Loucy (cell line): ENCODE measurements around the gene SGIP1.

Experiments used
- H2AFZ ChIP-seq: fragments of 200-600 bp; sonication (generic); 2 replicates; pipeline ENCODE4 v1.6.0; 2016; ENCODE audit warnings: antibody characterized with exemption, mild to moderate bottlenecking, low read length, moderate library complexity
- H3F3A ChIP-seq: fragments of 200-600 bp; 2 replicates; pipeline ENCODE4 v1.6.0; 2016; ENCODE audit warnings: antibody characterized with exemption, low read depth, mild to moderate bottlenecking
- H3K27me3 ChIP-seq: fragments of 200-600 bp; sonication (generic); 2 replicates; pipeline ENCODE4 v1.6.1; 2014; ENCODE audit warnings: low read length, mild to moderate bottlenecking; ENCODE audit not compliant: insufficient read depth, poor library complexity, severe bottlenecking
- H3K36me3 ChIP-seq: fragments of 200-600 bp; sonication (generic); 2 replicates; pipeline ENCODE4 v1.6.1; 2016; ENCODE audit warnings: low read length; ENCODE audit not compliant: insufficient read depth
- H3K4me1 ChIP-seq: fragments of 200-600 bp; sonication (generic); 2 replicates; pipeline ENCODE4 v1.5.1; 2014; ENCODE audit warnings: low read length, mild to moderate bottlenecking; ENCODE audit not compliant: insufficient read depth, poor library complexity, severe bottlenecking
- H3K4me2 ChIP-seq: fragments of 200-600 bp; sonication (generic); 2 replicates; pipeline ENCODE4 v1.6.0; 2014; ENCODE audit warnings: antibody characterized with exemption, low read length, low read depth, mild to moderate bottlenecking; ENCODE audit not compliant: poor library complexity, severe bottlenecking
- H3K4me3 ChIP-seq: fragments of 200-600 bp; sonication (generic); 2 replicates; pipeline ENCODE4 v1.5.1; 2014; ENCODE audit warnings: low read length, mild to moderate bottlenecking, mixed read lengths; ENCODE audit not compliant: poor library complexity, severe bottlenecking
- H3K79me2 ChIP-seq: fragments of 200-600 bp; sonication (generic); 2 replicates; pipeline ENCODE4 v1.6.1; 2014; ENCODE audit warnings: low read length; ENCODE audit not compliant: insufficient read depth
- H3K9ac ChIP-seq: fragments of 200-600 bp; sonication (generic); 2 replicates; pipeline ENCODE4 v1.6.0; 2014; ENCODE audit warnings: mild to moderate bottlenecking, low read depth, low read length, moderate library complexity; ENCODE audit not compliant: poor library complexity, severe bottlenecking
- H3K9me2 ChIP-seq: fragments of 200-600 bp; sonication (generic); replicated peaks from 2 replicates; pipeline ENCODE4 v1.6.1; 2016; ENCODE audit warnings: low read depth, low read length, mixed read lengths
- H3K9me3 ChIP-seq: fragments of 200-600 bp; sonication (generic); 2 replicates; pipeline ENCODE4 v1.6.1; 2014; ENCODE audit warnings: mild to moderate bottlenecking, antibody characterized with exemption, low read length, low read depth; ENCODE audit not compliant: insufficient read depth
- H4K20me1 ChIP-seq: fragments of 200-600 bp; sonication (generic); 2 replicates; pipeline ENCODE4 v1.6.0; 2014; ENCODE audit warnings: antibody characterized with exemption, low read length, mild to moderate bottlenecking; ENCODE audit not compliant: insufficient read depth, poor library complexity, severe bottlenecking
- EZH2phosphoT487 ChIP-seq: fragments of 200-600 bp; IDR thresholded peaks from 2 replicates; pipeline ENCODE4 v1.6.1; 2018; ENCODE audit warnings: antibody characterized with exemption, mild to moderate bottlenecking, moderate library complexity, borderline replicate concordance
- TF ChIP-seq, protein P1 (sequence below): fragments of 200-600 bp; sonication (generic); conservative IDR thresholded peaks from 2 replicates; pipeline ENCODE4 v1.5.1; 2014; ENCODE audit warnings: mild to moderate bottlenecking, antibody characterized with exemption, low read length

Gene SGIP1

DNA sequence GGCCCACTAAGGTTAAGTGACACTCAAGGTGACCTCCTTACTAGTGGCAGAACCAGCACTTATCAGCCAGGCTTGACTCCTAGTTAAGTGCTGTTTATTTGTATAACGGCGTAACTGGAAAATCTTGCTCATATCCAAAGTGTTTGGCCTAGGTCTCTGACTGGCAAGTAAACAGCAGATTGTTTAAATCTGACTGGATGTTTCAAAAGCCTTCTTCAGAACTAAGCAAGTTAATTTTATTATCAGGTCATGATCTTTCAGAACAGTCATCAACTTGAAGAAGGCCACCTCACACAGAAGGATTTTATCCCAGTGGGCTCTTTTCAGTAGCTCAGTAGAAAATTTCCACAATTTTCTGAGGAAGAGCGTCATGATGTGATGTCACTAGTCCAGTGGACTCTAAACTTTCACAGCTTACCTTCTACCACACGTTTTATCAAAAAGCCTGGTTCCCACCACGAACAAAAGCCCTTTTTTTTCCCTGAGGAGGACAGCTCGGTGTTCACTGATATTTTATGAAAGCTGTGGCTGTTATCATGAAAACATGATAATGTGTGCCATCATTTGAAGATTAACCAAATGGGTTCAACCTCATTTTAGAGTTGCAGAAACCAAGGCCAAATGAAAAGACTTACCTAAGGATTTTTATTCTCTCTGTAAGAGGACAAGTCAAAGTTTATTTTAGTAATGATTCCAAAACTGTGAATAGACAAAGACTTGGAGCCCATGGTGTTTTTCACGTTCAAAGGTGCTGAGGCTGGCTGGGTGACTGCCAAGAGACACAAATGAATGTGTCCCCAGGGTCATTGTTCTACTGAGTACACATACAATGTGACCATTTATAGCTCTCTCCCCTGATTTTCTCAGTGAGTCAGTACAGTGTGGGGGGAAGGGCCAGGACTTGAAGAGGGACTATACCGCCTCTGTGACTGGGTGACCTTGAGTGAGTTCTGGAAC is 9.1 kb downstream of the SGIP1 start:
- H2AFZ ChIP-seq: no peak overlapping the region
- no peaks in the 10 kb centered on the region for H3K36me3 ChIP-seq
- no peaks in the 10 kb centered on the region for H3K9me2 ChIP-seq
- H3K9ac ChIP-seq: no peak overlapping the region
- H3K4me1 ChIP-seq: peaks cover 8% of the 10 kb centered on the region
- H3K79me2 ChIP-seq: no peaks in the 10 kb centered on the region
- no peak overlapping the region for H3K4me2 ChIP-seq
- no peaks in the 10 kb centered on the region for H3K9me3 ChIP-seq
- H4K20me1 ChIP-seq: no peaks in the 10 kb centered on the region
- H3F3A ChIP-seq: no peaks in the 10 kb centered on the region
- no peak overlapping the region for H3K4me3 ChIP-seq
- H3K27me3 ChIP-seq: no peaks in the 10 kb centered on the region
- TF ChIP-seq, protein P1, sequence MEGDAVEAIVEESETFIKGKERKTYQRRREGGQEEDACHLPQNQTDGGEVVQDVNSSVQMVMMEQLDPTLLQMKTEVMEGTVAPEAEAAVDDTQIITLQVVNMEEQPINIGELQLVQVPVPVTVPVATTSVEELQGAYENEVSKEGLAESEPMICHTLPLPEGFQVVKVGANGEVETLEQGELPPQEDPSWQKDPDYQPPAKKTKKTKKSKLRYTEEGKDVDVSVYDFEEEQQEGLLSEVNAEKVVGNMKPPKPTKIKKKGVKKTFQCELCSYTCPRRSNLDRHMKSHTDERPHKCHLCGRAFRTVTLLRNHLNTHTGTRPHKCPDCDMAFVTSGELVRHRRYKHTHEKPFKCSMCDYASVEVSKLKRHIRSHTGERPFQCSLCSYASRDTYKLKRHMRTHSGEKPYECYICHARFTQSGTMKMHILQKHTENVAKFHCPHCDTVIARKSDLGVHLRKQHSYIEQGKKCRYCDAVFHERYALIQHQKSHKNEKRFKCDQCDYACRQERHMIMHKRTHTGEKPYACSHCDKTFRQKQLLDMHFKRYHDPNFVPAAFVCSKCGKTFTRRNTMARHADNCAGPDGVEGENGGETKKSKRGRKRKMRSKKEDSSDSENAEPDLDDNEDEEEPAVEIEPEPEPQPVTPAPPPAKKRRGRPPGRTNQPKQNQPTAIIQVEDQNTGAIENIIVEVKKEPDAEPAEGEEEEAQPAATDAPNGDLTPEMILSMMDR: no peak
- TF ChIP-seq EZH2phosphoT487: no peak

DNA sequence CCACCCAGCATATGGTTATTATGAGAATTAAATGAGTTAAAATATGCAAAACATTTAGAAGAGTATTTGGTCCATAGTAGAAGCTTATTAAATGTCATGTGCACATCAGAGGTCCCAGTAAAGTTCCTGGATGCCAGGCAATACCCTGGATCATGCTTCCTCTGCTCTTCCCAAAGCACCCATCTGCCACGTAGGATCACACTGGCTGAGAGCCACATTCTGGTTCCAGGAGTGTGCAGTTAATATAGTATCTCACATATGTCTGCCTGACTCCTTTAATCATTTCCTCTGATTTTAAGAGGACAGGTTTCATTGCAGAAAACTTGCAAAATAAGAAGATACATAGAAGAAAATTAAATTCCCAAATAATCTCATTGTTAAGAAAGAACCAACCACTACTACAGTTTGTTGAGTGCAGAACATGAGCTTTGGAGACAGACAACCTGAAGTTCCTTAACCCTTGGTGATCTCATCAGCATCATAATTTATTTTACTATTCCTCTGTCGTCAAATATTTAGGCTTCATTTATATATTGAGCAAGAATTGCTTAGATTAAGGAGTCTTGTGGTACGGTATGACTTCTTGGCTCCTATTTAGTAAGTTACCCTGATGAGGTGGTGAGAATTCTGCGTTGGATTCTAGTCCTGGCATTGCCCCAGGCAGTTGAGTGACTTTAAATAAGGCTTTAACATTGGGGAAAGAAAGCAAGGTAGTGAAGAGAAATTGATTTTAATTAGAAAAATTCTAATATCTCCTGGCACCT is 12.3 kb downstream of the SGIP1 start:
- Histone ChIP-seq H3F3A (no peaks in the 10 kb centered on the region), H3K9me3 (no peaks in the 10 kb centered on the region), H3K9ac (no peak overlapping the region), H2AFZ (no peak overlapping the region), H3K4me3 (no peak overlapping the region), H3K9me2 (no peaks in the 10 kb centered on the region), H3K79me2 (no peaks in the 10 kb centered on the region), H3K4me2 (no peak overlapping the region), H3K27me3 (no peaks in the 10 kb centered on the region), H3K36me3 (no peaks in the 10 kb centered on the region), H3K4me1 (peaks cover 6% of the 10 kb centered on the region), H4K20me1 (no peaks in the 10 kb centered on the region)
- TF ChIP-seq, protein P1: no peak
- TF ChIP-seq EZH2phosphoT487: no peak

DNA sequence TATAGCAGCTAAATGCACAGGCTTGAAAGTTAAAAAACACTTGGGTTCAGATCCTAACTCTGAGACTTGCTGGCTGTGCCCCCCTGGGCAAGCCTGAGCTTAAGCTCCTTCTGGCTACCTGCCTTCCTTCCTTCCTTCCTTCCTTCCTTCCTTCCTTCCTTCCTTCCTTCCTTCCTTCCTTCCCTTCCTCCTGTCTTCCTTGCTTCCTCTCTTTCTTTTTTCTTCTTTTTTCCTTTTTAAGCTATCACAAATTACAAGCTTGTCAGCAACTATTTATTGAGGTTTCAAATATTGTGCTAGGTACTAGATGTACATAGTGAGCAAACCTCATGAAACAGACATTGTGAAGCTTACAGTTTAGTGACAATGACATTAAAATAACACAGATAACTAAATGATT is 15.1 kb downstream of the SGIP1 start:
- H3K27me3 ChIP-seq: no peaks in the 10 kb centered on the region
- H3K4me3 ChIP-seq: no peak overlapping the region
- no peaks in the 10 kb centered on the region for H3F3A ChIP-seq
- H3K9me3 ChIP-seq: no peaks in the 10 kb centered on the region
- H3K36me3 ChIP-seq: no peaks in the 10 kb centered on the region
- H3K4me1 ChIP-seq: peaks cover 14% of the 10 kb centered on the region
- no peaks in the 10 kb centered on the region for H3K79me2 ChIP-seq
- H3K9me2 ChIP-seq: no peaks in the 10 kb centered on the region
- H3K9ac ChIP-seq: no peak overlapping the region
- no peak overlapping the region for H3K4me2 ChIP-seq
- no peaks in the 10 kb centered on the region for H4K20me1 ChIP-seq
- no peak overlapping the region for H2AFZ ChIP-seq
- TF ChIP-seq, protein P1: no peak
- TF ChIP-seq EZH2phosphoT487: no peak
